Stimulated activated CD8-positive, alpha-beta memory T cell treated with anti-CD3 and anti-CD28 coated beads, Interleukin-15, amount 100 ng/mL, for 4 hours (primary cell): ENCODE data around the gene CCDC138.

Experiments used
- DNase-seq, 2 donors: peaks; one replicate each; pipeline ENCODE4 v3.0.0-alpha.2; 2020; ENCODE audit warnings: low read depth in 2 of 2

CCDC138 gene

GRCh38 chr2:108829578-108830310 is 43.2 kb downstream of the CCDC138 start:
- DNase-seq = no peak

- DNase-seq = no peak
Measured at GRCh38 chr2:108833219-108833618, 46.6 kb downstream of the CCDC138 start.

GRCh38 chr2:108834620-108835019 is 48.0 kb downstream of the CCDC138 start:
- DNase-seq = no peak

GRCh38 chr2:108835040-108835439 is 48.5 kb downstream of the CCDC138 start:
- no peak for DNase-seq

- no peak for DNase-seq
Measured at GRCh38 chr2:108837198-108837597, 50.6 kb downstream of the CCDC138 start.

GRCh38 chr2:108841506-108841905 is 54.9 kb downstream of the CCDC138 start:
- DNase-seq = no peak

GRCh38 chr2:108845923-108846322 is 59.4 kb downstream of the CCDC138 start:
- DNase-seq = no peak

GRCh38 chr2:108847000-108847399 is 60.4 kb downstream of the CCDC138 start:
- no peak for DNase-seq

- DNase-seq = no peak
Measured at GRCh38 chr2:108852375-108852774, 65.8 kb downstream of the CCDC138 start.

GRCh38 chr2:108853421-108853820 is 66.8 kb downstream of the CCDC138 start:
- DNase-seq = no peak

GRCh38 chr2:108854484-108854883 is 67.9 kb downstream of the CCDC138 start:
- DNase-seq = no peak

GRCh38 chr2:108855194-108855593 is 68.6 kb downstream of the CCDC138 start:
- no peak for DNase-seq

- DNase-seq = no peak
Measured at GRCh38 chr2:108858894-108859293, 72.3 kb downstream of the CCDC138 start.

GRCh38 chr2:108866041-108866440 is 79.5 kb downstream of the CCDC138 start:
- no peak for DNase-seq

- no peak for DNase-seq
Measured at GRCh38 chr2:108868911-108869310, 82.3 kb downstream of the CCDC138 start.

GRCh38 chr2:108869542-108869941 is 83.0 kb downstream of the CCDC138 start:
- no peak for DNase-seq

- DNase-seq = no peak
Measured at GRCh38 chr2:108870069-108870644, 83.6 kb downstream of the CCDC138 start.

GRCh38 chr2:108877506-108877905 is 90.9 kb downstream of the CCDC138 start:
- DNase-seq = no peak

GRCh38 chr2:108878276-108878675 is 91.7 kb downstream of the CCDC138 start:
- no peak for DNase-seq

GRCh38 chr2:108884619-108885018 is 98.0 kb downstream of the CCDC138 start:
- DNase-seq = no peak

- DNase-seq = no peak
Measured at GRCh38 chr2:108889907-108890306, 103.3 kb downstream of the CCDC138 start.

- no peak for DNase-seq
Measured at GRCh38 chr2:108893277-108893676, 106.7 kb downstream of the CCDC138 start.

- no peak for DNase-seq
Measured at GRCh38 chr2:108894766-108895165, 108.2 kb downstream of the CCDC138 start.

GRCh38 chr2:108895188-108895587 is 108.6 kb downstream of the CCDC138 start:
- DNase-seq = no peak
